ENCODE data around the gene PRKD3. TPM values are rescaled to one million over a fixed set of nuclear protein-coding genes. Genes with fewer than 3 reads are reported as not detected.

Gene PRKD3
- total and polyA plus RNA-seq, 2 of the 13 experiments (the other 11 are each of a cell fraction or from before 2014, with no cell fraction given): 11.6 to 38.4 TPM

GRCh38 chr2:37344453-37345361 is 20.1 kb upstream of the PRKD3 start, which contains the start of gene QPCT (continued):
- TF ChIP-seq, protein P1, sequence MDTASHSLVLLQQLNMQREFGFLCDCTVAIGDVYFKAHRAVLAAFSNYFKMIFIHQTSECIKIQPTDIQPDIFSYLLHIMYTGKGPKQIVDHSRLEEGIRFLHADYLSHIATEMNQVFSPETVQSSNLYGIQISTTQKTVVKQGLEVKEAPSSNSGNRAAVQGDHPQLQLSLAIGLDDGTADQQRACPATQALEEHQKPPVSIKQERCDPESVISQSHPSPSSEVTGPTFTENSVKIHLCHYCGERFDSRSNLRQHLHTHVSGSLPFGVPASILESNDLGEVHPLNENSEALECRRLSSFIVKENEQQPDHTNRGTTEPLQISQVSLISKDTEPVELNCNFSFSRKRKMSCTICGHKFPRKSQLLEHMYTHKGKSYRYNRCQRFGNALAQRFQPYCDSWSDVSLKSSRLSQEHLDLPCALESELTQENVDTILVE (CRISPR knock-in tag; IDR thresholded peaks at IDR 0.05): no peak
- TF ChIP-seq ZNF839 (CRISPR knock-in tag; IDR thresholded peaks at IDR 0.05; ENCODE audit: borderline replicate concordance) (no peak), ZNF10 (CRISPR knock-in tag; IDR thresholded peaks at IDR 0.05; ENCODE audit: borderline replicate concordance, low read depth) (no peak), ZNF510 (CRISPR knock-in tag; IDR thresholded peaks at IDR 0.05; ENCODE audit: low read depth) (no peak), TFDP2 (CRISPR knock-in tag; IDR thresholded peaks at IDR 0.05) (no peak), ADNP (CRISPR knock-in tag; IDR thresholded peaks at IDR 0.05) (no peak), ZNF331 (CRISPR knock-in tag; IDR thresholded peaks at IDR 0.05) (no peak), FOXA1 (IDR thresholded peaks at IDR 0.05) (no peak), FOXA1 (CRISPR knock-in tag; IDR thresholded peaks at IDR 0.05) (no peak), GABPA (IDR thresholded peaks at IDR 0.05; ENCODE audit: low read depth, low read length) (no peak), GABPA (CRISPR knock-in tag; IDR thresholded peaks at IDR 0.05; ENCODE audit: low read depth) (no peak), ZNF292 (CRISPR knock-in tag; IDR thresholded peaks at IDR 0.05; ENCODE audit: borderline replicate concordance, low read depth) (peak; percentile 31; the same call in 1 of the 2 replicates), KAT7 (CRISPR knock-in tag; IDR thresholded peaks at IDR 0.05; ENCODE audit: borderline replicate concordance) (no peak), ZFP36 (IDR thresholded peaks at IDR 0.05; ENCODE audit: borderline replicate concordance, low read depth, low read length, partially characterized antibody) (no peak), AGO2 (optimal IDR thresholded peaks at IDR 0.05; ENCODE audit: low read depth, low read length) (no peak)
- TF ChIP-seq, protein P2, sequence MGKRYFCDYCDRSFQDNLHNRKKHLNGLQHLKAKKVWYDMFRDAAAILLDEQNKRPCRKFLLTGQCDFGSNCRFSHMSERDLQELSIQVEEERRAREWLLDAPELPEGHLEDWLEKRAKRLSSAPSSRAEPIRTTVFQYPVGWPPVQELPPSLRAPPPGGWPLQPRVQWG (CRISPR knock-in tag; IDR thresholded peaks at IDR 0.05; ENCODE audit: borderline replicate concordance, low read depth): no peak
- TF ChIP-seq, protein P3, sequence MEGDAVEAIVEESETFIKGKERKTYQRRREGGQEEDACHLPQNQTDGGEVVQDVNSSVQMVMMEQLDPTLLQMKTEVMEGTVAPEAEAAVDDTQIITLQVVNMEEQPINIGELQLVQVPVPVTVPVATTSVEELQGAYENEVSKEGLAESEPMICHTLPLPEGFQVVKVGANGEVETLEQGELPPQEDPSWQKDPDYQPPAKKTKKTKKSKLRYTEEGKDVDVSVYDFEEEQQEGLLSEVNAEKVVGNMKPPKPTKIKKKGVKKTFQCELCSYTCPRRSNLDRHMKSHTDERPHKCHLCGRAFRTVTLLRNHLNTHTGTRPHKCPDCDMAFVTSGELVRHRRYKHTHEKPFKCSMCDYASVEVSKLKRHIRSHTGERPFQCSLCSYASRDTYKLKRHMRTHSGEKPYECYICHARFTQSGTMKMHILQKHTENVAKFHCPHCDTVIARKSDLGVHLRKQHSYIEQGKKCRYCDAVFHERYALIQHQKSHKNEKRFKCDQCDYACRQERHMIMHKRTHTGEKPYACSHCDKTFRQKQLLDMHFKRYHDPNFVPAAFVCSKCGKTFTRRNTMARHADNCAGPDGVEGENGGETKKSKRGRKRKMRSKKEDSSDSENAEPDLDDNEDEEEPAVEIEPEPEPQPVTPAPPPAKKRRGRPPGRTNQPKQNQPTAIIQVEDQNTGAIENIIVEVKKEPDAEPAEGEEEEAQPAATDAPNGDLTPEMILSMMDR (CRISPR knock-in tag; IDR thresholded peaks at IDR 0.05): no peak
- TF ChIP-seq, protein P4, sequence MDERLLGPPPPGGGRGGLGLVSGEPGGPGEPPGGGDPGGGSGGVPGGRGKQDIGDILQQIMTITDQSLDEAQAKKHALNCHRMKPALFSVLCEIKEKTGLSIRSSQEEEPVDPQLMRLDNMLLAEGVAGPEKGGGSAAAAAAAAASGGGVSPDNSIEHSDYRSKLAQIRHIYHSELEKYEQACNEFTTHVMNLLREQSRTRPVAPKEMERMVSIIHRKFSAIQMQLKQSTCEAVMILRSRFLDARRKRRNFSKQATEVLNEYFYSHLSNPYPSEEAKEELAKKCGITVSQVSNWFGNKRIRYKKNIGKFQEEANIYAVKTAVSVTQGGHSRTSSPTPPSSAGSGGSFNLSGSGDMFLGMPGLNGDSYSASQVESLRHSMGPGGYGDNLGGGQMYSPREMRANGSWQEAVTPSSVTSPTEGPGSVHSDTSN (CRISPR knock-in tag; IDR thresholded peaks at IDR 0.05): no peak
- TF ChIP-seq, protein P5, sequence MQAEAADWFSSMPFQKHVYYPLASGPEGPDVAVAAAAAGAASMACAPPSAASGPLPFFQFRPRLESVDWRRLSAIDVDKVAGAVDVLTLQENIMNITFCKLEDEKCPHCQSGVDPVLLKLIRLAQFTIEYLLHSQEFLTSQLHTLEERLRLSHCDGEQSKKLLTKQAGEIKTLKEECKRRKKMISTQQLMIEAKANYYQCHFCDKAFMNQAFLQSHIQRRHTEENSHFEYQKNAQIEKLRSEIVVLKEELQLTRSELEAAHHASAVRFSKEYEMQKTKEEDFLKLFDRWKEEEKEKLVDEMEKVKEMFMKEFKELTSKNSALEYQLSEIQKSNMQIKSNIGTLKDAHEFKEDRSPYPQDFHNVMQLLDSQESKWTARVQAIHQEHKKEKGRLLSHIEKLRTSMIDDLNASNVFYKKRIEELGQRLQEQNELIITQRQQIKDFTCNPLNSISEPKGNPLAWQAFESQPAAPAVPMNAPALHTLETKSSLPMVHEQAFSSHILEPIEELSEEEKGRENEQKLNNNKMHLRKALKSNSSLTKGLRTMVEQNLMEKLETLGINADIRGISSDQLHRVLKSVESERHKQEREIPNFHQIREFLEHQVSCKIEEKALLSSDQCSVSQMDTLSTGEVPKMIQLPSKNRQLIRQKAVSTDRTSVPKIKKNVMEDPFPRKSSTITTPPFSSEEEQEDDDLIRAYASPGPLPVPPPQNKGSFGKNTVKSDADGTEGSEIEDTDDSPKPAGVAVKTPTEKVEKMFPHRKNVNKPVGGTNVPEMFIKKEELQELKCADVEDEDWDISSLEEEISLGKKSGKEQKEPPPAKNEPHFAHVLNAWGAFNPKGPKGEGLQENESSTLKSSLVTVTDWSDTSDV (CRISPR knock-in tag; IDR thresholded peaks at IDR 0.05): no peak
